ENCODE measurements around the gene AEBP1. TPM values are rescaled to one million over a fixed set of nuclear protein-coding genes. Genes with fewer than 3 reads are reported as not detected.
A peak's percentile ranks its signal among the peaks of the same experiment; 100 is the strongest.

Gene AEBP1
- total RNA-seq, 1 donor from 2014 or later = 3.4 TPM

GRCh38 chr7:44142028-44142427 lies 37.9 kb downstream of the AEBP1 start:
- no peak for DNase-seq

- DNase-seq = no peak
Measured at GRCh38 chr7:44143646-44144250, 39.6 kb downstream of the AEBP1 start.

- DNase-seq = no peak
Measured at GRCh38 chr7:44144426-44144967, 40.4 kb downstream of the AEBP1 start.

- no peak for DNase-seq
Measured at GRCh38 chr7:44144968-44145478, 40.9 kb downstream of the AEBP1 start.

GRCh38 chr7:44145479-44145968 lies 41.4 kb downstream of the AEBP1 start:
- peak; percentile 29 for DNase-seq

GRCh38 chr7:44145969-44146911 lies 42.1 kb downstream of the AEBP1 start:
- DNase-seq = peak; percentile 54

- no peak for DNase-seq
Measured at GRCh38 chr7:44147026-44147991, 43.2 kb downstream of the AEBP1 start.

GRCh38 chr7:44148166-44148565 lies 44.0 kb downstream of the AEBP1 start:
- no peak for DNase-seq

- DNase-seq = no peak
Measured at GRCh38 chr7:44148961-44149536, 44.9 kb downstream of the AEBP1 start.

- no peak for DNase-seq
Measured at GRCh38 chr7:44149571-44150465, 45.7 kb downstream of the AEBP1 start.

GRCh38 chr7:44150466-44150832 lies 46.3 kb downstream of the AEBP1 start:
- no peak for DNase-seq

- no peak for DNase-seq
Measured at GRCh38 chr7:44150966-44151941, 47.1 kb downstream of the AEBP1 start.

GRCh38 chr7:44151956-44152355 lies 47.8 kb downstream of the AEBP1 start:
- DNase-seq = no peak

- DNase-seq = no peak
Measured at GRCh38 chr7:44152971-44153947, 49.1 kb downstream of the AEBP1 start.

GRCh38 chr7:44153948-44154335 lies 49.8 kb downstream of the AEBP1 start:
- DNase-seq = no peak

- DNase-seq = no peak
Measured at GRCh38 chr7:44154703-44155102, 50.6 kb downstream of the AEBP1 start.

Measured in occipital lobe (tissue), 2 donors.